ENCODE measurements around the gene PALLD. TPM values are rescaled to one million over a fixed set of nuclear protein-coding genes. Genes with fewer than 3 reads are reported as not detected.

Gene PALLD
- total RNA-seq, 2 experiments from 2014 or later = 0.49 to 0.78 TPM

- no peaks in the 10 kb centered on the region for H3K4me1 Mint-ChIP-seq (ENCODE audit: low read depth)
- Histone ChIP-seq H3K27ac (ENCODE audit: low read depth in 1 of 2, low read length in 2 of 2) (no peak overlapping the region), H3K27me3 (ENCODE audit: control insufficient read depth in 1 of 2, insufficient read depth in 2 of 2, low read length in 2 of 2) (no peaks in the 10 kb centered on the region), H3K36me3 (ENCODE audit: insufficient read depth, low read length) (no peaks in the 10 kb centered on the region), H3K4me3 (ENCODE audit: low read length) (no peak overlapping the region), H3K9me3 (ENCODE audit: control insufficient read depth in 1 of 2, insufficient read depth in 1 of 2, low read length in 2 of 2) (no peaks in the 10 kb centered on the region), H3K4me1 (ENCODE audit: insufficient read depth, low read length) (no peaks in the 10 kb centered on the region)
- DNase-seq (no peak), ATAC-seq (ENCODE audit: poor library complexity) (no peak)
- CTCF ChIA-PET = no interaction called here
- no peaks in the 10 kb centered on the region for H3K9me3 Mint-ChIP-seq
- no peaks in the 10 kb centered on the region for H3K36me3 Mint-ChIP-seq (ENCODE audit: low read depth)
- POLR2A ChIA-PET = no interaction called here
- H3K27me3 Mint-ChIP-seq = no peaks in the 10 kb centered on the region
- no peak overlapping the region for H3K27ac Mint-ChIP-seq
- TF ChIP-seq CTCF (IDR thresholded peaks at IDR 0.05) = no peak
- H3K4me3 Mint-ChIP-seq = no peak overlapping the region
- intact Hi-C loops (cut with DNase I, micrococcal nuclease) = no loop called here
Observed at GRCh38 chr4:168682898-168683500, 186.1 kb downstream of the PALLD start.

GRCh38 chr4:168683595-168683994 lies 186.7 kb downstream of the PALLD start:
- H3K9me3 ChIP-seq (ENCODE audit: control insufficient read depth in 1 of 2, insufficient read depth in 1 of 2, low read length in 2 of 2) = no peaks in the 10 kb centered on the region
- POLR2A ChIA-PET = no interaction called here
- H3K4me3 Mint-ChIP-seq = no peak overlapping the region

GRCh38 chr4:168685136-168685809 lies 188.4 kb downstream of the PALLD start:
- Mint-ChIP-seq H3K36me3 (ENCODE audit: low read depth) (no peaks in the 10 kb centered on the region), H3K4me3 (no peak overlapping the region), H3K27ac (no peak overlapping the region), H3K27me3 (no peaks in the 10 kb centered on the region), H3K4me1 (ENCODE audit: low read depth) (no peaks in the 10 kb centered on the region), H3K9me3 (no peaks in the 10 kb centered on the region)
- no peak overlapping the region for H3K27ac ChIP-seq (ENCODE audit: low read depth in 1 of 2, low read length in 2 of 2)
- no peaks in the 10 kb centered on the region for H3K36me3 ChIP-seq (ENCODE audit: insufficient read depth, low read length)
- no peaks in the 10 kb centered on the region for H3K4me1 ChIP-seq (ENCODE audit: insufficient read depth, low read length)
- ChIA-PET POLR2A (no interaction called here), CTCF (no interaction called here)
- no peak overlapping the region for H3K4me3 ChIP-seq (ENCODE audit: low read length)
- H3K27me3 ChIP-seq (ENCODE audit: control insufficient read depth in 1 of 2, insufficient read depth in 2 of 2, low read length in 2 of 2) = no peaks in the 10 kb centered on the region
- intact Hi-C loops (cut with DNase I, micrococcal nuclease) = no loop called here
- TF ChIP-seq CTCF (IDR thresholded peaks at IDR 0.05) = no peak
- ATAC-seq (ENCODE audit: poor library complexity) (no peak), DNase-seq (no peak)
- H3K9me3 ChIP-seq (ENCODE audit: control insufficient read depth in 1 of 2, insufficient read depth in 1 of 2, low read length in 2 of 2) = no peaks in the 10 kb centered on the region

More at GRCh38 chr4:168683595-168683994, 186.7 kb downstream of the PALLD start:
- Mint-ChIP-seq H3K4me1 (ENCODE audit: low read depth) (no peaks in the 10 kb centered on the region), H3K36me3 (ENCODE audit: low read depth) (no peaks in the 10 kb centered on the region), H3K27ac (no peak overlapping the region), H3K9me3 (no peaks in the 10 kb centered on the region), H3K27me3 (no peaks in the 10 kb centered on the region)
- no peak for DNase-seq
- ATAC-seq (ENCODE audit: poor library complexity) = no peak
- no peaks in the 10 kb centered on the region for H3K36me3 ChIP-seq (ENCODE audit: insufficient read depth, low read length)
- TF ChIP-seq CTCF (IDR thresholded peaks at IDR 0.05) = no peak
- no peaks in the 10 kb centered on the region for H3K27me3 ChIP-seq (ENCODE audit: control insufficient read depth in 1 of 2, insufficient read depth in 2 of 2, low read length in 2 of 2)
- H3K4me1 ChIP-seq (ENCODE audit: insufficient read depth, low read length) = no peaks in the 10 kb centered on the region
- intact Hi-C loops (cut with DNase I, micrococcal nuclease) = no loop called here
- H3K4me3 ChIP-seq (ENCODE audit: low read length) = no peak overlapping the region
- H3K27ac ChIP-seq (ENCODE audit: low read depth in 1 of 2, low read length in 2 of 2) = no peak overlapping the region
- CTCF ChIA-PET = no interaction called here
